ENCODE results near the gene PZP. TPM values are rescaled to one million over a fixed set of nuclear protein-coding genes. Genes with fewer than 3 reads are reported as not detected.

Gene PZP
- total and polyA plus RNA-seq, 2 experiments from 2014 or later, result 0.92 TPM; not detected in 1

GRCh38 chr12:9133216-9133916 is 74.8 kb downstream of the PZP start (continued):
- TF ChIP-seq ZNF462 (CRISPR knock-in tag; IDR thresholded peaks at IDR 0.05) (no peak), CREB1 (CRISPR knock-in tag; IDR thresholded peaks at IDR 0.05; ENCODE audit: low read depth) (no peak), EZH2 (IDR thresholded peaks at IDR 0.05; ENCODE audit: low read depth, unreplicated experiment) (no peak), POLR2AphosphoS5 (IDR thresholded peaks at IDR 0.05; ENCODE audit: low read depth) (no peak), JUNB (IDR thresholded peaks at IDR 0.05; ENCODE audit: unreplicated experiment) (no peak), ETS1 (IDR thresholded peaks at IDR 0.05) (no peak)

GRCh38 chr12:9132008-9132535 is 76.1 kb downstream of the PZP start:
- H3K9me3 Mint-ChIP-seq, result peaks cover 2% of the 10 kb centered on the region; the same call in 2 of the 3 replicates
- no peaks in the 10 kb centered on the region for H3K36me3 ChIP-seq (ENCODE audit: insufficient read depth)
- H3K27me3 ChIP-seq (ENCODE audit: insufficient read depth), result no peaks in the 10 kb centered on the region
- peaks cover 3% of the 10 kb centered on the region; the same call in 1 of the 2 replicates for H3K9me2 ChIP-seq (ENCODE audit: insufficient read depth)
- DNase-seq (ENCODE audit: low spot score), result no peak
- H3K4me1 Mint-ChIP-seq, result no peaks in the 10 kb centered on the region; the same call in 2 of the 3 replicates
- ATAC-seq, result no peak
- H3K36me3 Mint-ChIP-seq (ENCODE audit: low read depth), result no peaks in the 10 kb centered on the region
- no peaks in the 10 kb centered on the region for H3F3A ChIP-seq (replicated peaks; ENCODE audit: low read depth)
- H3K4me1 ChIP-seq (ENCODE audit: insufficient read depth), result no peaks in the 10 kb centered on the region
- H3K27ac ChIP-seq (ENCODE audit: low read depth), result no peak overlapping the region
- no peaks in the 10 kb centered on the region for H3K79me2 ChIP-seq (replicated peaks; ENCODE audit: insufficient read depth)
- no peak overlapping the region for H3K4me3 ChIP-seq
- H2AFZ ChIP-seq, result no peak overlapping the region
- H3K27me3 Mint-ChIP-seq (ENCODE audit: insufficient read depth, low read depth, poor library complexity), result no peaks in the 10 kb centered on the region
- no peak overlapping the region for H3K4me2 ChIP-seq
- H3K4me3 Mint-ChIP-seq, result no peak overlapping the region
- H4K20me1 ChIP-seq (replicated peaks; ENCODE audit: insufficient read depth), result no peaks in the 10 kb centered on the region
- H3K27ac Mint-ChIP-seq, result no peak overlapping the region
- TF ChIP-seq ZNF462 (CRISPR knock-in tag; IDR thresholded peaks at IDR 0.05) (no peak), NANOG (IDR thresholded peaks at IDR 0.05; ENCODE audit: borderline replicate concordance) (no peak), EZH2 (IDR thresholded peaks at IDR 0.05; ENCODE audit: low read depth, unreplicated experiment) (no peak), JUNB (IDR thresholded peaks at IDR 0.05; ENCODE audit: unreplicated experiment) (no peak)

Data from GM23338 (cell line).